Measurements from ENCODE around the gene VAPA. TPM values are rescaled to one million over a fixed set of nuclear protein-coding genes. Genes with fewer than 3 reads are reported as not detected.

Gene VAPA
- total RNA-seq, 1 experiment from 2014 or later: 137 TPM

DNA sequence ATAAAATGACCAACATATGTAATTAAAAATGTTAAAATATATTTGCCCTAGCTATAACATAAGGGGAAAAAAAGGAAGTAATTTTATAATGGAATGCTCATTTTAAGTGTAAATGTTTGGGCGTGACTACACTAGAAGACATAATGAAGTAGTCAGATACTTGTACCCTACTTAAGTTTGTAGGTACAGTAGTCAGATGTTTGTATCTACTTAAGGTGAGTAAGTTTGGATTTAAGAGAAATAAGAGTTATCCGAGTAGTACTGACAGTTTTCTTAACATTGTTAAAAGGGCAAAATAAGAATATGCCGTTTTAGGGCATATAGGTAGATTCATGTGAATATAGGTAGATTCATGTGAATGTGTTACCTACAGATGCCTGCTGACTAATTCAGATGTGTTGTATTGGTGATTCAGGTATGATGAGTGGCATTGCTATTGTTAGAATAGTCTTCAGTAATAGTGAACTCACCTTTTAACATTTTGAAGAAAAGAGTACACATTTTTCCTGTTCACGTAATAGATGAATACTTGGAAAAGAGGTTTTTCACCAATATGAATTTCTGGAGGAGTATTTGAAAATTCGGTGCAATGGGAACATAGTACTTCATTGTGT is 14.9 kb downstream of the VAPA start (continued):
- TF ChIP-seq, protein P1, sequence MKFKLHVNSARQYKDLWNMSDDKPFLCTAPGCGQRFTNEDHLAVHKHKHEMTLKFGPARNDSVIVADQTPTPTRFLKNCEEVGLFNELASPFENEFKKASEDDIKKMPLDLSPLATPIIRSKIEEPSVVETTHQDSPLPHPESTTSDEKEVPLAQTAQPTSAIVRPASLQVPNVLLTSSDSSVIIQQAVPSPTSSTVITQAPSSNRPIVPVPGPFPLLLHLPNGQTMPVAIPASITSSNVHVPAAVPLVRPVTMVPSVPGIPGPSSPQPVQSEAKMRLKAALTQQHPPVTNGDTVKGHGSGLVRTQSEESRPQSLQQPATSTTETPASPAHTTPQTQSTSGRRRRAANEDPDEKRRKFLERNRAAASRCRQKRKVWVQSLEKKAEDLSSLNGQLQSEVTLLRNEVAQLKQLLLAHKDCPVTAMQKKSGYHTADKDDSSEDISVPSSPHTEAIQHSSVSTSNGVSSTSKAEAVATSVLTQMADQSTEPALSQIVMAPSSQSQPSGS (CRISPR knock-in tag; IDR thresholded peaks at IDR 0.05; ENCODE audit: borderline replicate concordance, low read depth): no peak

DNA sequence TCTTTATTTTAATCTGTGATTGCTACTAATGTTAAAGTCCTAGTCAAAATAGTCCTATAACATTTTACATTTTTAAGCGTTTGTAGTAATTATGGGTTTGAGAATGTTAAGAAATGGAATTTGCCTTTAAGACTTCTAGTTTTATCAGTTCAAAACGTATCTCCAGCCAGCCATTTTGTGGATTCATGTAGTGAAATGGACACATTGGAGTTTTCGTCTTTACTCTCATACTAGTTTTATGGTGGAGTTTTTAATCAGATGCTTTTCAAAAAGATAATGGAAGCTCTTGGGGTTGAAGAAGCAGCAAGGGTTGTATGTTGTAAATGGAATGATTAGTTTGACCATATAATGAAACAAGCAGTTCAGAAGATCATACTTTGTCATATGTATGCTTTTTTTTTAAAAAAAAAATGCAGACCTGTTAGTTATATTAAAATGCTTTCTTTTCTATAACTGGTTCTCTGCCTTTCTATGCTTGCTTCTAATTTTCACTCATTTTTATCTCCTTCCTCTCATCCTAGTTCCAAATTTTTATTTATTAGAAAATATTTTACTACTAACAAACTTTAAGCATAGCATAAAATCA is 16.6 kb downstream of the VAPA start:
- Mint-ChIP-seq H3K27ac (peak overlapping the region; percentile 5), H3K9me3 (no peaks in the 10 kb centered on the region), H3K4me1 (peaks cover 58% of the 10 kb centered on the region), H3K4me3 (no peak overlapping the region), H3K27me3 (ENCODE audit: low read depth) (no peaks in the 10 kb centered on the region), H3K36me3 (peaks cover 22% of the 10 kb centered on the region)
- DNase-seq (ENCODE audit: low spot score) (no peak), ATAC-seq (no peak)
- TF ChIP-seq, protein P2, sequence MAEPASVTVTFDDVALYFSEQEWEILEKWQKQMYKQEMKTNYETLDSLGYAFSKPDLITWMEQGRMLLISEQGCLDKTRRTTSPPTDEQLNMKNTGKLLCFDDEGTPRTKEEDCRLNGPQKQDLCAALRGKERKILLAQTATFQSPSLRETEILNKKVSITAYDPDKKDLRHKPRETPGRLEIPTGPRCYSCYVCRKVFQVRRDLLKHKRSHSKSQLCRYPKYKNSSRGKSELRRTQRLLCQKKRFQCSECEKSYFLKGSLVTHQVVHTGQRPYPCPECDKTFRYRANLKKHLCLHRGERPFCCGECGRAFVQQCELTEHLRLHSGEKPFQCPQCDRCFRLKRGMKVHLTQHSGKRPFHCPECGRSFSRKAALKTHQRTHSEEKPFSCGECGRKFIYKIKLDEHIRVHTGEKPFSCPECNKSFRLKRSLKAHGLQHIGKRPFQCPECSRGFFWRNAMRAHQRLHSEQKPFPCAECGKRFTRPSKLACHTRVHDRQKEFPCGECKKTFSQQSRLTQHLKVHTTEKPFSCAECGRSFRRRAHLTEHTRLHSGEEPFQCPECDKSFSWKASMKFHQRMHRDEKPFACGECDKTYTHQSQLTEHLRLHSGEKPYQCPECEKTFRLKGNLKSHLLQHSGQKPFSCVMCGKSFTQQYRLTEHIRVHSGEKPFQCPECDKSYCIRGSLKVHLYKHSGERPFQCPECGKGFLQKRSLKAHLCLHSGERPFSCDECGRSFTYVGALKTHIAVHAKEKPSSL (CRISPR knock-in tag; conservative IDR thresholded peaks at IDR 0.05): no peak
- TF ChIP-seq, protein P3, sequence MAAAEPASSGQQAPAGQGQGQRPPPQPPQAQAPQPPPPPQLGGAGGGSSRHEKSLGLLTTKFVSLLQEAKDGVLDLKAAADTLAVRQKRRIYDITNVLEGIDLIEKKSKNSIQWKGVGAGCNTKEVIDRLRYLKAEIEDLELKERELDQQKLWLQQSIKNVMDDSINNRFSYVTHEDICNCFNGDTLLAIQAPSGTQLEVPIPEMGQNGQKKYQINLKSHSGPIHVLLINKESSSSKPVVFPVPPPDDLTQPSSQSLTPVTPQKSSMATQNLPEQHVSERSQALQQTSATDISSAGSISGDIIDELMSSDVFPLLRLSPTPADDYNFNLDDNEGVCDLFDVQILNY (CRISPR knock-in tag; IDR thresholded peaks at IDR 0.05): no peak
- TF ChIP-seq, protein P4, sequence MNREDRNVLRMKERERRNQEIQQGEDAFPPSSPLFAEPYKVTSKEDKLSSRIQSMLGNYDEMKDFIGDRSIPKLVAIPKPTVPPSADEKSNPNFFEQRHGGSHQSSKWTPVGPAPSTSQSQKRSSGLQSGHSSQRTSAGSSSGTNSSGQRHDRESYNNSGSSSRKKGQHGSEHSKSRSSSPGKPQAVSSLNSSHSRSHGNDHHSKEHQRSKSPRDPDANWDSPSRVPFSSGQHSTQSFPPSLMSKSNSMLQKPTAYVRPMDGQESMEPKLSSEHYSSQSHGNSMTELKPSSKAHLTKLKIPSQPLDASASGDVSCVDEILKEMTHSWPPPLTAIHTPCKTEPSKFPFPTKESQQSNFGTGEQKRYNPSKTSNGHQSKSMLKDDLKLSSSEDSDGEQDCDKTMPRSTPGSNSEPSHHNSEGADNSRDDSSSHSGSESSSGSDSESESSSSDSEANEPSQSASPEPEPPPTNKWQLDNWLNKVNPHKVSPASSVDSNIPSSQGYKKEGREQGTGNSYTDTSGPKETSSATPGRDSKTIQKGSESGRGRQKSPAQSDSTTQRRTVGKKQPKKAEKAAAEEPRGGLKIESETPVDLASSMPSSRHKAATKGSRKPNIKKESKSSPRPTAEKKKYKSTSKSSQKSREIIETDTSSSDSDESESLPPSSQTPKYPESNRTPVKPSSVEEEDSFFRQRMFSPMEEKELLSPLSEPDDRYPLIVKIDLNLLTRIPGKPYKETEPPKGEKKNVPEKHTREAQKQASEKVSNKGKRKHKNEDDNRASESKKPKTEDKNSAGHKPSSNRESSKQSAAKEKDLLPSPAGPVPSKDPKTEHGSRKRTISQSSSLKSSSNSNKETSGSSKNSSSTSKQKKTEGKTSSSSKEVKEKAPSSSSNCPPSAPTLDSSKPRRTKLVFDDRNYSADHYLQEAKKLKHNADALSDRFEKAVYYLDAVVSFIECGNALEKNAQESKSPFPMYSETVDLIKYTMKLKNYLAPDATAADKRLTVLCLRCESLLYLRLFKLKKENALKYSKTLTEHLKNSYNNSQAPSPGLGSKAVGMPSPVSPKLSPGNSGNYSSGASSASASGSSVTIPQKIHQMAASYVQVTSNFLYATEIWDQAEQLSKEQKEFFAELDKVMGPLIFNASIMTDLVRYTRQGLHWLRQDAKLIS (CRISPR knock-in tag; IDR thresholded peaks at IDR 0.05; ENCODE audit: borderline replicate concordance): no peak
- TF ChIP-seq, protein P5, sequence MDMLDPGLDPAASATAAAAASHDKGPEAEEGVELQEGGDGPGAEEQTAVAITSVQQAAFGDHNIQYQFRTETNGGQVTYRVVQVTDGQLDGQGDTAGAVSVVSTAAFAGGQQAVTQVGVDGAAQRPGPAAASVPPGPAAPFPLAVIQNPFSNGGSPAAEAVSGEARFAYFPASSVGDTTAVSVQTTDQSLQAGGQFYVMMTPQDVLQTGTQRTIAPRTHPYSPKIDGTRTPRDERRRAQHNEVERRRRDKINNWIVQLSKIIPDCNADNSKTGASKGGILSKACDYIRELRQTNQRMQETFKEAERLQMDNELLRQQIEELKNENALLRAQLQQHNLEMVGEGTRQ (CRISPR knock-in tag; IDR thresholded peaks at IDR 0.05): no peak
- no peak for TF ChIP-seq ZNF396 (CRISPR knock-in tag; IDR thresholded peaks at IDR 0.05; ENCODE audit: borderline replicate concordance)
- TF ChIP-seq, protein P6, sequence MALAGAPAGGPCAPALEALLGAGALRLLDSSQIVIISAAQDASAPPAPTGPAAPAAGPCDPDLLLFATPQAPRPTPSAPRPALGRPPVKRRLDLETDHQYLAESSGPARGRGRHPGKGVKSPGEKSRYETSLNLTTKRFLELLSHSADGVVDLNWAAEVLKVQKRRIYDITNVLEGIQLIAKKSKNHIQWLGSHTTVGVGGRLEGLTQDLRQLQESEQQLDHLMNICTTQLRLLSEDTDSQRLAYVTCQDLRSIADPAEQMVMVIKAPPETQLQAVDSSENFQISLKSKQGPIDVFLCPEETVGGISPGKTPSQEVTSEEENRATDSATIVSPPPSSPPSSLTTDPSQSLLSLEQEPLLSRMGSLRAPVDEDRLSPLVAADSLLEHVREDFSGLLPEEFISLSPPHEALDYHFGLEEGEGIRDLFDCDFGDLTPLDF (CRISPR knock-in tag; IDR thresholded peaks at IDR 0.05): no peak
- no peak for TF ChIP-seq SMAD4 (CRISPR knock-in tag; IDR thresholded peaks at IDR 0.05)
- no peak for TF ChIP-seq FOXJ3 (CRISPR knock-in tag; IDR thresholded peaks at IDR 0.05; ENCODE audit: borderline replicate concordance)
- TF ChIP-seq NR2C2 (CRISPR knock-in tag; IDR thresholded peaks at IDR 0.05): no peak
- TF ChIP-seq, protein P7, sequence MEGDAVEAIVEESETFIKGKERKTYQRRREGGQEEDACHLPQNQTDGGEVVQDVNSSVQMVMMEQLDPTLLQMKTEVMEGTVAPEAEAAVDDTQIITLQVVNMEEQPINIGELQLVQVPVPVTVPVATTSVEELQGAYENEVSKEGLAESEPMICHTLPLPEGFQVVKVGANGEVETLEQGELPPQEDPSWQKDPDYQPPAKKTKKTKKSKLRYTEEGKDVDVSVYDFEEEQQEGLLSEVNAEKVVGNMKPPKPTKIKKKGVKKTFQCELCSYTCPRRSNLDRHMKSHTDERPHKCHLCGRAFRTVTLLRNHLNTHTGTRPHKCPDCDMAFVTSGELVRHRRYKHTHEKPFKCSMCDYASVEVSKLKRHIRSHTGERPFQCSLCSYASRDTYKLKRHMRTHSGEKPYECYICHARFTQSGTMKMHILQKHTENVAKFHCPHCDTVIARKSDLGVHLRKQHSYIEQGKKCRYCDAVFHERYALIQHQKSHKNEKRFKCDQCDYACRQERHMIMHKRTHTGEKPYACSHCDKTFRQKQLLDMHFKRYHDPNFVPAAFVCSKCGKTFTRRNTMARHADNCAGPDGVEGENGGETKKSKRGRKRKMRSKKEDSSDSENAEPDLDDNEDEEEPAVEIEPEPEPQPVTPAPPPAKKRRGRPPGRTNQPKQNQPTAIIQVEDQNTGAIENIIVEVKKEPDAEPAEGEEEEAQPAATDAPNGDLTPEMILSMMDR (IDR thresholded peaks at IDR 0.05): no peak
- TF ChIP-seq, protein P8, sequence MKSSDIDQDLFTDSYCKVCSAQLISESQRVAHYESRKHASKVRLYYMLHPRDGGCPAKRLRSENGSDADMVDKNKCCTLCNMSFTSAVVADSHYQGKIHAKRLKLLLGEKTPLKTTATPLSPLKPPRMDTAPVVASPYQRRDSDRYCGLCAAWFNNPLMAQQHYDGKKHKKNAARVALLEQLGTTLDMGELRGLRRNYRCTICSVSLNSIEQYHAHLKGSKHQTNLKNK (CRISPR knock-in tag; IDR thresholded peaks at IDR 0.05): no peak
- TF ChIP-seq, protein P1 (CRISPR knock-in tag; IDR thresholded peaks at IDR 0.05; ENCODE audit: borderline replicate concordance, low read depth): no peak
- CTCF ChIA-PET: no interaction called here
- POLR2A ChIA-PET: no interaction called here
